Activated CD8-positive, alpha-beta T cell treated with anti-CD3 and anti-CD28 coated beads for 36 hours (primary cell): ENCODE data around the gene PXMP4. TPM values are rescaled to one million over a fixed set of nuclear protein-coding genes. Genes with fewer than 3 reads are reported as not detected.

Source experiments
- ATAC-seq: fragments of 200-7000 bp; cut with Tn5 transposase; one replicate; pipeline ENCODE4 v1.10.0; 2021; ENCODE audit warnings: mild to moderate bottlenecking, moderate library complexity
- CTCF ChIA-PET: fragments of 350-600 bp; sonication (Branson Sonifier 250); formaldehyde crosslinking; loops from one replicate; lab custom pipeline; 2021; ENCODE audit warnings: antibody characterized with exemption; lab: Charles Lee
- POLR2A ChIA-PET: fragments of 350-600 bp; sonication (Branson Sonifier 250); formaldehyde crosslinking; loops from one replicate; lab custom pipeline; 2021; ENCODE audit warnings: antibody characterized with exemption; lab: Charles Lee
- DNase-seq: peaks from one replicate; pipeline ENCODE4 v3.0.0-alpha.2; 2020
- H3K27ac Mint-ChIP-seq: one replicate; pipeline ENCODE4 v1.8.0; 2021; ENCODE audit warnings: mild to moderate bottlenecking, mixed read lengths
- H3K27me3 Mint-ChIP-seq: one replicate; pipeline ENCODE4 v1.8.0; 2021; ENCODE audit warnings: mixed read lengths
- H3K36me3 Mint-ChIP-seq: one replicate; pipeline ENCODE4 v1.8.0; 2021; ENCODE audit warnings: low read depth, mixed read lengths
- H3K4me1 Mint-ChIP-seq: one replicate; pipeline ENCODE4 v1.8.0; 2021; ENCODE audit warnings: low read depth, mixed read lengths
- H3K4me3 Mint-ChIP-seq: one replicate; pipeline ENCODE4 v1.8.0; 2021; ENCODE audit warnings: mild to moderate bottlenecking, moderate library complexity, mixed read lengths
- H3K9me3 Mint-ChIP-seq: one replicate; pipeline ENCODE4 v1.8.0; 2021; ENCODE audit warnings: mixed read lengths
- intact Hi-C: fragments of 100-400 bp; cut with micrococcal nuclease; formaldehyde crosslinking; loops from one replicate; pipeline ENCODE4 v1.10.0; 2022
- total RNA-seq, 2 experiments: library from RNA; stranded (reverse); gene quantifications; one replicate each; pipeline ENCODE4 v1.2.3, GENCODE V29; 2021
- TF ChIP-seq, protein P1 (sequence below): fragments of 200-600 bp; IDR thresholded peaks from one replicate; pipeline ENCODE4 v1.8.0; 2022; ENCODE audit warnings: antibody characterized with exemption, mild to moderate bottlenecking

The PXMP4 gene
- total RNA-seq, 2 experiments from 2014 or later = 6.9 to 7.3 TPM

DNA sequence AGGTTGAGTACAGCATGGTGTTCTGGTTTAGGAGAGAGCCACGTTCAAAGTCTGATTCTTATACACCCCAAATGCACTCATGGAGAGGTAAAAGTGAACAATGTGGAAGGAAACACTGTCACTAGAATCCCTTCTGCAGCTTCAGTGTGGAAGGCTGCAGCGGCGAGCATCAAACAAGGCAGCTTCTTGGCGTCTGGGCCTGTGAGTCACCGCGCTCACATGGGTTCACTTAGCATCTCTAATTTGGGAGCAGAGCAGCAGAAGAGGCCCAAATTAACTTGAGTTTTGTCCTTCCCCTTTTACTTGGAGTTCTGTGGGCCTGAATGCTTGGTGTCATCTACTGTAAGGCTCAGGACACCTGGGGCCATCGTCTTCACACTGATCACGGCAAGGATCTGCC is 23.0 kb downstream of the PXMP4 start:
- Mint-ChIP-seq H3K27ac (no peak overlapping the region), H3K4me3 (no peak overlapping the region), H3K36me3 (no peaks in the 10 kb centered on the region), H3K27me3 (no peaks in the 10 kb centered on the region), H3K9me3 (no peaks in the 10 kb centered on the region), H3K4me1 (peaks cover under 1% of the 10 kb centered on the region)
- intact Hi-C loops = no loop called here
- CTCF ChIA-PET = no interaction called here
- DNase-seq (no peak), ATAC-seq (no peak)
- POLR2A ChIA-PET = interaction anchor here (0.8 to 1.0 kb wide), 2 partner anchors 17 to 22 kb away, joined by 3 read pairs; no protein-coding TSS in a partner anchor
- TF ChIP-seq, protein P1, sequence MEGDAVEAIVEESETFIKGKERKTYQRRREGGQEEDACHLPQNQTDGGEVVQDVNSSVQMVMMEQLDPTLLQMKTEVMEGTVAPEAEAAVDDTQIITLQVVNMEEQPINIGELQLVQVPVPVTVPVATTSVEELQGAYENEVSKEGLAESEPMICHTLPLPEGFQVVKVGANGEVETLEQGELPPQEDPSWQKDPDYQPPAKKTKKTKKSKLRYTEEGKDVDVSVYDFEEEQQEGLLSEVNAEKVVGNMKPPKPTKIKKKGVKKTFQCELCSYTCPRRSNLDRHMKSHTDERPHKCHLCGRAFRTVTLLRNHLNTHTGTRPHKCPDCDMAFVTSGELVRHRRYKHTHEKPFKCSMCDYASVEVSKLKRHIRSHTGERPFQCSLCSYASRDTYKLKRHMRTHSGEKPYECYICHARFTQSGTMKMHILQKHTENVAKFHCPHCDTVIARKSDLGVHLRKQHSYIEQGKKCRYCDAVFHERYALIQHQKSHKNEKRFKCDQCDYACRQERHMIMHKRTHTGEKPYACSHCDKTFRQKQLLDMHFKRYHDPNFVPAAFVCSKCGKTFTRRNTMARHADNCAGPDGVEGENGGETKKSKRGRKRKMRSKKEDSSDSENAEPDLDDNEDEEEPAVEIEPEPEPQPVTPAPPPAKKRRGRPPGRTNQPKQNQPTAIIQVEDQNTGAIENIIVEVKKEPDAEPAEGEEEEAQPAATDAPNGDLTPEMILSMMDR = no peak

DNA sequence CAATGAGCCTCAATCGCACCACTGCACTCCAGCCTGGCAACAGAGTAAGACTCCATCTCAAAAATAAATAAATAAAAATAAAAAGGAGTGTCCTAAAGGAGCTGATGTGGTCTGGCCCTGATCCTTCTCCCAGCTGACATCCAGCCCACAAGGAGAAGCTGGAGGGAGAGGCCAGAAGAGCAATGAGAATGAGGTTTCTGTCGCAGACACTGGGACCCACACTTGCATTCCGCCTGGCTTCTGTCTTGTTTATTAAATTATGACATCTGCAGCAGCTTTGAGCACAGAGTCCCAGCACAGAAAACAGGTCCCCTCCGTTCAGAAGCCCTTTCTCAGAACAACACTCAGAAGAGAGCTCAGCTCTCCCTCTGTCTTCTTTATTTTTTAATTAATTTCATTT is 23.7 kb downstream of the PXMP4 start:
- Mint-ChIP-seq H3K27ac (no peak overlapping the region), H3K27me3 (no peaks in the 10 kb centered on the region), H3K4me1 (peaks cover 3% of the 10 kb centered on the region), H3K4me3 (no peak overlapping the region), H3K9me3 (no peaks in the 10 kb centered on the region), H3K36me3 (no peaks in the 10 kb centered on the region)
- ChIA-PET POLR2A (interaction anchor here (1.0 kb wide), 1 partner anchor 23 kb away, joined by 3 read pairs; no protein-coding TSS in a partner anchor), CTCF (no interaction called here)
- ATAC-seq (no peak), DNase-seq (no peak)
- intact Hi-C loops = no loop called here
- TF ChIP-seq, protein P1 = no peak

DNA sequence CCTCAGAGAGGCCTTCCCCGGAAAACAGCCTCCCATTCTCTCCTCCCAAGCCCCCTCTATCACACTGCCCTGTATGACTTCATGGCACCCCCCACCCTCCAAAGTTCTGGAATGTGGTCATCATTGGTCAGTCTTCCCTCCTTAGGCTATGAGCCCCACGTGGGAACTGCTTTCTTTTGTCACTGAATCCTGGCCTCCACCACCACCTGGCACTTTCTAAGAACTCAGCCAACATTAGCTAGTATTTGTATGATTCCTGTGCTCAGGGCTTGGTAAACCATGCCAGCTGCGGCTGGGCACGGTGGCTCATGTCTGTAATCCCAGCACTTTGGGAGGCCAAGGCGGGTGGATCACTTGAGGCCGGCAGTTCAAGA is 25.5 kb downstream of the PXMP4 start:
- POLR2A ChIA-PET = interaction anchor here (0.9 to 1.0 kb wide), 2 partner anchors 19 to 406 kb away, joined by 3 read pairs; no protein-coding TSS in a partner anchor
- CTCF ChIA-PET = no interaction called here

DNA sequence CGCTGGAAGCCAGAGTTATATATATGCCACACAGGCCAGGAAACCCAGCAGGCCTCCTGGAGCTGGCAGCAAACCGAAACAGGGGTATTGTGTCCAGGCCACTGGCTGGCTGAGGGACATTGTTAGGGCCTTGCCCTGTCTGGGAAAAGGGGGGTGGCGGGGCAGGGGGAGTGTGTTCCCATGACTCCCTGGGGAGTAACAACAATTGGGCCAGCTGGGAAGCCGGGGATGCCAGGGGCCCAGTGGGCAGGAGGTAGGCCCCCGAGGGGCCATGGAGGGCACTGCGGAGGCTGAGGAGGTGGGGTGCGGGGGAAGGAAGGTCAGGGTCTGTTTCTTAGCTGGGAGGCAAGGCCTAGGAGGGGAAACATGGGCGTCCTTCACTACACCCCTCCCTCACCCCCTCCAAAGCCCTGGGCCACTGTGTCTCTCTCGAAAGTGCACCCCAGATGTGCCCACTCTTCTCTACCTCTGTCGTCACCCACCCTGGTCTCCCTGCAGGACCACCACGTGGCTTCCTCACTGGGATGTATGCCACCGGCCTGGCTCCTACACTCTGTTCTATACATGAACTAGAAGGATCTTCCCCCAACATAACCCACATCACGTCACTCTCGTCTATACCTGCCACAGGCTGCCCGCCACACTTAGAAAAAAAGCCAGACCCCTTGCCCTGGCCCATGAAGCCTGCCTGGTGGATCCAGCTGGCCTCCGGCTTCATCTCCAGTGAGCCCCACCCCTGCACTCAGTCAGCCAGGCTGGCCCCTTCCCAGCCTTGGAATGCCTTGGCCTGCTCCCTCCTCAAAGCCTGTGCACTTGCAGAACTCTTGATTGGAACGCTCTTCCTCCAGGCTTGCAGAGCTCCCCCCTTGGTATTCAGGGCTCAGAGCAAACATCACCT is 26.1 kb downstream of the PXMP4 start:
- H3K4me3 Mint-ChIP-seq = no peak overlapping the region
- H3K27ac Mint-ChIP-seq = no peak overlapping the region
- no peaks in the 10 kb centered on the region for H3K9me3 Mint-ChIP-seq
- ChIA-PET CTCF (interaction anchor here (1.2 kb wide), 1 partner anchor 26 kb away, joined by 4 read pairs; no protein-coding TSS in a partner anchor), POLR2A (interaction anchor here (0.9 to 1.0 kb wide), 2 partner anchors 18 to 407 kb away, joined by 3 read pairs; no protein-coding TSS in a partner anchor)
- intact Hi-C loops = no loop called here
- ATAC-seq (no peak), DNase-seq (no peak)
- TF ChIP-seq, protein P1 = no peak
- peaks cover 16% of the 10 kb centered on the region for H3K4me1 Mint-ChIP-seq
- H3K27me3 Mint-ChIP-seq = no peaks in the 10 kb centered on the region
- H3K36me3 Mint-ChIP-seq = no peaks in the 10 kb centered on the region

More for the DNA sequence above, 25.5 kb downstream of the PXMP4 start:
- intact Hi-C loops = no loop called here
- Mint-ChIP-seq H3K4me3 (no peak overlapping the region), H3K9me3 (no peaks in the 10 kb centered on the region), H3K4me1 (peaks cover 10% of the 10 kb centered on the region), H3K27me3 (no peaks in the 10 kb centered on the region), H3K36me3 (no peaks in the 10 kb centered on the region), H3K27ac (no peak overlapping the region)
- DNase-seq (no peak), ATAC-seq (no peak)
- TF ChIP-seq, protein P1 = no peak

DNA sequence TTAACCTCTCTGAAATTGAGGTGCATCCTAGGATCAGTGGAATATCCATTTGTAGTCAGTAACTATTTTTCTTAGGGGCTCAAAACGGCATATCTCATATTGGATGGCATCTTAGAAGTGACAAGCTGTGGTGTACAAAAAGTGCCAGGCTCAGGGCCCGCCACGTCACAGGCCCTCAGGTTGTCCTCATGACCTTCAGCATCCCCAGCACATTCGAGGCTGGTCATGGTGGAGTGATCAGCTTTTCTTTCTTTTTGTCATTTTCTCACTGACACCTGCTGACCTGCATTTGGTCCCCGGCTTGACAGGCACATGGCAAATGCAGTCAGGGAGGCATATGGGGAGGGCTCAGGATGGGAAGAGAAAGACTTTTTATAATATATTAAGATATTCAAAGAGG is 26.8 kb downstream of the PXMP4 start:
- ATAC-seq = no peak
- POLR2A ChIA-PET = no interaction called here

More for the DNA sequence above, 26.8 kb downstream of the PXMP4 start:
- H3K27ac Mint-ChIP-seq = no peak overlapping the region
- no peak overlapping the region for H3K4me3 Mint-ChIP-seq
- no peaks in the 10 kb centered on the region for H3K36me3 Mint-ChIP-seq
- DNase-seq = no peak
- peaks cover 23% of the 10 kb centered on the region for H3K4me1 Mint-ChIP-seq
- H3K27me3 Mint-ChIP-seq = no peaks in the 10 kb centered on the region
- TF ChIP-seq, protein P1 = no peak
- intact Hi-C loops = no loop called here
- H3K9me3 Mint-ChIP-seq = no peaks in the 10 kb centered on the region
- CTCF ChIA-PET = interaction anchor here (1.2 kb wide), 1 partner anchor 25 kb away, joined by 4 read pairs; no protein-coding TSS in a partner anchor
